Right ventricle myocardium inferior (tissue), 1 donor: ENCODE measurements around the gene IZUMO4. TPM values are rescaled to one million over a fixed set of nuclear protein-coding genes. Genes with fewer than 3 reads are reported as not detected.
"Not testable (repeated sequence)": the region's sequence is repeated elsewhere in the genome, so short reads cannot be mapped to it uniquely, and the experiment has no call there.

ENCODE experiments used
- ATAC-seq: fragments of 200-7000 bp; cut with Tn5 transposase; one replicate; pipeline ENCODE4 v1.9.1; 2020; ENCODE audit warnings: mild to moderate bottlenecking, moderate library complexity
- DNase-seq: peaks from one replicate; pipeline ENCODE4 v3.0.0; 2021; ENCODE audit errors: missing footprints
- intact Hi-C: fragments of 100-400 bp; cut with DNase I; formaldehyde crosslinking; loops from one replicate; pipeline ENCODE4 v1.11.0; 2022
- total RNA-seq: library from RNA; stranded (reverse); fragmentation: NEBNext Ultra II Directional; extraction: Animal tissue kit (Norgen Biotek cat#: 25700); gene quantifications from one replicate; pipeline ENCODE4 v1.2.1, GENCODE V29; 2021
- donor health status: DM: no; HTN: yes; CAD: no; lungs with severe emphysema.

The IZUMO4 gene
- total RNA-seq, 1 donor from 2014 or later: 1.4 TPM

- ATAC-seq (no peak), DNase-seq (no peak)
- intact Hi-C loops: no loop called here
Observed at GRCh38 chr19:2115911-2116426, 19.3 kb downstream of the IZUMO4 start.

- intact Hi-C loops: no loop called here
- ATAC-seq: no peak
- DNase-seq: no peak
Observed at GRCh38 chr19:2116507-2116906, 19.8 kb downstream of the IZUMO4 start.

GRCh38 chr19:2117215-2117960 is 20.7 kb downstream of the IZUMO4 start:
- no peak for ATAC-seq
- no peak for DNase-seq
- intact Hi-C loops: no loop called here

- DNase-seq (no peak), ATAC-seq (no peak)
- intact Hi-C loops: no loop called here
Observed at GRCh38 chr19:2118438-2118837, 21.7 kb downstream of the IZUMO4 start.

- DNase-seq (no peak), ATAC-seq (no peak)
- intact Hi-C loops: loop anchor here (2.0 kb wide), 1 partner anchor 21 kb away; no protein-coding TSS in a partner anchor
Observed at GRCh38 chr19:2119921-2120785, 23.4 kb downstream of the IZUMO4 start.

GRCh38 chr19:2120821-2121220 is 24.1 kb downstream of the IZUMO4 start:
- ATAC-seq: no peak
- DNase-seq: no peak
- intact Hi-C loops: loop anchor here (2.0 kb wide), 1 partner anchor 22 kb away; no protein-coding TSS in a partner anchor

GRCh38 chr19:2121416-2122051 is 24.8 kb downstream of the IZUMO4 start:
- DNase-seq (no peak), ATAC-seq (no peak)
- intact Hi-C loops: loop anchor here (2.0 kb wide), 1 partner anchor 23 kb away; no protein-coding TSS in a partner anchor

- no peak for DNase-seq
- intact Hi-C loops: no loop called here
- ATAC-seq: no peak
Observed at GRCh38 chr19:2122251-2122650, 25.5 kb downstream of the IZUMO4 start.

- no peak for DNase-seq
- no peak for ATAC-seq
- intact Hi-C loops: no loop called here
Observed at GRCh38 chr19:2122982-2123381, 26.3 kb downstream of the IZUMO4 start.

GRCh38 chr19:2123682-2124387 is 27.1 kb downstream of the IZUMO4 start:
- DNase-seq (no peak), ATAC-seq (no peak)
- intact Hi-C loops: no loop called here

- DNase-seq (no peak), ATAC-seq (no peak)
- intact Hi-C loops: loop anchor here (2.0 kb wide), 1 partner anchor 30 kb away; the partner anchor contains the start of genes IZUMO4 and MOB3A
Observed at GRCh38 chr19:2126879-2127518, 30.3 kb downstream of the IZUMO4 start.

GRCh38 chr19:2127758-2128157 is 31.0 kb downstream of the IZUMO4 start:
- ATAC-seq (peak; percentile 89), DNase-seq (peak; percentile 79)
- intact Hi-C loops: loop anchor here (2.0 kb wide), 1 partner anchor 31 kb away; the partner anchor contains the start of genes IZUMO4 and MOB3A

GRCh38 chr19:2128252-2128651 is 31.5 kb downstream of the IZUMO4 start:
- intact Hi-C loops, DNase-seq: not testable (repeated sequence)
- ATAC-seq: peak; percentile 9

GRCh38 chr19:2129022-2129421 is 32.3 kb downstream of the IZUMO4 start:
- intact Hi-C loops: no loop called here
- DNase-seq (no peak), ATAC-seq (peak; percentile 9)

GRCh38 chr19:2129486-2129885 is 32.8 kb downstream of the IZUMO4 start:
- peak; percentile 77 for DNase-seq

GRCh38 chr19:2129892-2130770 is 33.4 kb downstream of the IZUMO4 start:
- no peak for ATAC-seq
- peak; percentile 57 for DNase-seq
- intact Hi-C loops: no loop called here

More at GRCh38 chr19:2129486-2129885, 32.8 kb downstream of the IZUMO4 start:
- intact Hi-C loops: no loop called here
- ATAC-seq: peak; percentile 67
